ENCODE measurements around the gene BOD1.
A peak's percentile ranks its signal among the peaks of the same experiment; 100 is the strongest.

BOD1 gene

DNA sequence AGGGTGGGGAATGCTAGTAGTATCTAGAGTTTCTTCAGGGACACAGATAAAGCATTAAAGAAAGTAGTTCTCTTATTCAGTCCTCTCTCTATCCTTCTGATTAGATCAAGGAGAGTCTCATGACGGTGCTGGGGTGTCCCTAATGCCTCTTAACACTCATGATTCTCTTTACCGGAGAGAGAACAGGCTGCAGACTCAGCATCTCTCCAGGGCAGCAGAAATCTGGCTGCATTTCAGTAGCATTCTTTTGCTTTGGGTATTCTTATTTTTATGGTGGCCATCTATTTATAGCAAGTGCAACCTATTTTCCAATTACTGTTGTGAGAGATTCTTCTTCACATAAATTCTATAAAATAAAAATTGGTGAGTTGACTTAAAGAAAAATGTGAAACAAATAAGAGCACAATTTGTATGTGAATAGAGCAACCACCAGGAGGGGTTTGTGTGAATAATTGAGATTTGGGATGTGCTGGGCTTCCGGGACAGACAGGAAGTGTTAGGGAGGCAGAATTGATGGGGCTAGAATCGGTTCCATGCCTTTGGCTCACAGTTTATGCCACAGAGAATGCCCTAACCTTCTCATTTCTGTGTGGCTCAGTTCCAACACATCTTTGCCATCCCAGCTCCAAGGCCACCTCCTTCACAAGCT is 23.8 kb upstream of the BOD1 start:
- H3K4me3 ChIP-seq (ENCODE audit: low read depth, low read length) = no peak overlapping the region
- no peak for DNase-seq (ENCODE audit: low read depth)
- TF ChIP-seq, protein P1, sequence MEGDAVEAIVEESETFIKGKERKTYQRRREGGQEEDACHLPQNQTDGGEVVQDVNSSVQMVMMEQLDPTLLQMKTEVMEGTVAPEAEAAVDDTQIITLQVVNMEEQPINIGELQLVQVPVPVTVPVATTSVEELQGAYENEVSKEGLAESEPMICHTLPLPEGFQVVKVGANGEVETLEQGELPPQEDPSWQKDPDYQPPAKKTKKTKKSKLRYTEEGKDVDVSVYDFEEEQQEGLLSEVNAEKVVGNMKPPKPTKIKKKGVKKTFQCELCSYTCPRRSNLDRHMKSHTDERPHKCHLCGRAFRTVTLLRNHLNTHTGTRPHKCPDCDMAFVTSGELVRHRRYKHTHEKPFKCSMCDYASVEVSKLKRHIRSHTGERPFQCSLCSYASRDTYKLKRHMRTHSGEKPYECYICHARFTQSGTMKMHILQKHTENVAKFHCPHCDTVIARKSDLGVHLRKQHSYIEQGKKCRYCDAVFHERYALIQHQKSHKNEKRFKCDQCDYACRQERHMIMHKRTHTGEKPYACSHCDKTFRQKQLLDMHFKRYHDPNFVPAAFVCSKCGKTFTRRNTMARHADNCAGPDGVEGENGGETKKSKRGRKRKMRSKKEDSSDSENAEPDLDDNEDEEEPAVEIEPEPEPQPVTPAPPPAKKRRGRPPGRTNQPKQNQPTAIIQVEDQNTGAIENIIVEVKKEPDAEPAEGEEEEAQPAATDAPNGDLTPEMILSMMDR (IDR thresholded peaks at IDR 0.05; ENCODE audit: low read depth, low read length, missing control alignments) = peak; percentile 9

GRCh38 chr5:173638126-173639040 is 21.9 kb upstream of the BOD1 start:
- TF ChIP-seq, protein P1 (IDR thresholded peaks at IDR 0.05; ENCODE audit: low read depth, low read length, missing control alignments) = no peak
- no peak for DNase-seq (ENCODE audit: low read depth)
- H3K4me3 ChIP-seq (ENCODE audit: low read depth, low read length) = no peak overlapping the region

GRCh38 chr5:173637340-173637739 is 20.9 kb upstream of the BOD1 start:
- TF ChIP-seq, protein P1 (IDR thresholded peaks at IDR 0.05; ENCODE audit: low read depth, low read length, missing control alignments) = no peak
- H3K4me3 ChIP-seq (ENCODE audit: low read depth, low read length) = no peak overlapping the region
- no peak for DNase-seq (ENCODE audit: low read depth)

- no peak for DNase-seq (ENCODE audit: low read depth)
- TF ChIP-seq, protein P1 (IDR thresholded peaks at IDR 0.05; ENCODE audit: low read depth, low read length, missing control alignments) = no peak
- H3K4me3 ChIP-seq (ENCODE audit: low read depth, low read length) = no peak overlapping the region
Measured at GRCh38 chr5:173634465-173634983, 18.1 kb upstream of the BOD1 start.

DNA sequence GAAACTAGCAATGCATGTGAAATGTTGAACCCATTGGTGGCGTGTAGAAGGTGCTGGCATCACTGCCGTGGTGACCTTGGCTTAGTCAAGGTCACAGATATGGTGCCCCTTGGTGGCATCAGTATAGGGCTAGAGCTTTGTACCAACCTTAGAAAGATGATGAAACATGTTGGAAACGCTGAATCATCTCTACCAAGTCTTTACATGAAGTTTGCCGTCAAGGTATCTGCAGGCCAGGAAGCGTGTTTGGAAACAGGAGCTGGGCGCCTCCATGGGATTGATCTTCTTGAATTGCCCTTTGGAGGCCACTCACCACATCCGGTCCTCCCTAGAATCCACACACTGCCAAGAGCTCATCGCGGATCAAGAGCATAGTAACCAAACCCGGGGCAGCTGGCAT is 16.9 kb upstream of the BOD1 start:
- DNase-seq (ENCODE audit: low read depth) = no peak
- TF ChIP-seq, protein P1 (IDR thresholded peaks at IDR 0.05; ENCODE audit: low read depth, low read length, missing control alignments) = no peak
- no peak overlapping the region for H3K4me3 ChIP-seq (ENCODE audit: low read depth, low read length)

DNA sequence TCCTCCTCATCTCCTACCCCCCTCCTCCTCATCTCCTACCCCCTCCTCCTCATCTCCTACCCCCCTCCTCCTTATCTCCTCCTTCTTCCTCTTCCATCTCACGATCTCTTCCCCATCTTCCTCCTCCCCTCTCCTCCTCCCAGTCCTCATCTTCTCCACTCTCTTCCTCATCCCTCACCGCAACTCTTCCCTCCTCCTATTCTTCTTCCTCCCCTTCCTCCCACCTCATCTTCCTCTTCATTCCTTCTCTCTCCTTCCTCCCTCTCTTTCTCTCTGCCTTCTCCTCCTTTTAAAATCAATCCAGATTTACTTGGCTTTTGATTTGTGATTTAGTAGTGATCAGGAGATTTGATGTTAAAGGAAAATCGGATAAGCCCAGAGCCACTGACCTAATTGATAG is 15.0 kb upstream of the BOD1 start:
- TF ChIP-seq, protein P1 (IDR thresholded peaks at IDR 0.05; ENCODE audit: low read depth, low read length, missing control alignments) = no peak
- DNase-seq (ENCODE audit: low read depth) = no peak
- H3K4me3 ChIP-seq (ENCODE audit: low read depth, low read length) = no peak overlapping the region
